IPS-NIHi11 (cell line): Measurements from ENCODE around the gene FBXO44.

ENCODE experiments used
- DNase-seq: peaks from one replicate; pipeline ENCODE4 v3.0.0; 2012; ENCODE audit warnings: mixed read lengths, low spot score

FBXO44 gene

DNA sequence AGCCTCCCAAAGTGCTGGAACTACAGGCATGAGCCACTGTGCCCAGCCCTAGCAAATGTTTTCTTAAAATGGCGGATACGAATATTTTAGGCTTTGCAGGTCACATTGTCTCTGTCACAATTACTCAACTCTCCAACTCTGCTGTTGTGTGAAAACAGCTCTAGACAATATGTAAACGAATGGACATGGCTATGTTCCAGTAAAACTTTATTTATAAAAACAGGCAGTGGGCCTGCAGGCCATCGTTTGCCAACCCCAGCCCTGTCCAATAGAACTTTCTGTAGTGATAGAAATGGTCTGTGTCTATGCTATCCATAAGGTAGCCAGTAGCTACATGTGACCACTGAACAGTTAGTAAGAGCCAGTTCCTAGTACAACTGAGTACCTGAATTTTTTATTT lies 5.1 kb downstream of the FBXO44 start:
- DNase-seq = no peak

DNA sequence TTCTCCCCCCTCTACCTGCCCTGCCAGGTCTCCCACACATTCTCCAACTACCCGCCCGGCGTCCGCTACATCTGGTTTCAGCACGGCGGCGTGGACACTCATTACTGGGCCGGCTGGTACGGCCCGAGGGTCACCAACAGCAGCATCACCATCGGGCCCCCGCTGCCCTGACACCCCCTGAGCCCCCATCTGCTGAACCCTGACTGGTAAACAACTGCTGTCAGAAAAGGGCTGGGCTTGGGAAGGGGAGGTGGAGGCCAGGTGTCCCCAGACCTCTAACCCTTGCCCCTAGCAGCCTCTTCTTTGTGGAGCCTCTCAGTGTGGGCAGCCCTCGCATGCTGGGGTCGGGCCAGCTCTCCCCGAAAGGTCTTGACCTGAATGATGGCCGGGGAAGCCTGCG lies 6.4 kb downstream of the FBXO44 start:
- no peak for DNase-seq

DNA sequence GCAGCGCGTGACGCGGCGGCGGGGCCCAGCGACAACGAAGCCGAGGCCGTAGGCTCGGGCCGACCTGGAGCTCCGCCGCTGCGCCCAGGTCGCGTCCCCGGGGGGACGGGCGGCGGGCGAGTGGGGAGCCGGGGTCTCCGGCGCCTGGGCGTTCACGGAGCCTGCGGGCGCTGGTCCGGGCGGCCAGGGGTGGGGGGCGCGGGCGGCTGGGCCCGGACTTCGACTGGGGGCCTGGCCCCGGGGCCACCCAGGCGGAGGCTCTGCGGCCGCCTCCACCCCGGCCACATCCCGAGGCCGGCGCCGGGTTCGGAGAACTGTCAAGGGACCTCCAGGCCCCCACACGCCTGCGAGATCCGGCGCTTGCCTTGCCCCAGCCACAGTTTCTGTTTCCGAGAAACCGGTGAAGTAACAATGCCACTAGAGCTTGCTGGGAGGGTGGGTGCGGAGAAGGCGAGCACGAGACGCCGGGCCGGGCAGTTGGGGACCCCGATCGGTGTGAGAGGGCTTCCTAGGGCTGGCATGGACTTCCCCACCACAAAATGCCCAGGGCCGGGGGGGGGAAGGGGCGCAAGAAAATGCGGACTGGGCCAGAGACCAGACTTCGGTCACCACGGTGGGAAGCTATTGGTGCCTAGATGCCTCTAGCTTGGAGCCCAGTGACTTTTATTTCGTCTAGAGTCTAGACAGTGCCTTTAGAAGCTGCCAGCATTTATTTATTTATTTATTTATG lies 9.8 kb downstream of the FBXO44 start:
- peak; percentile 70 for DNase-seq

DNA sequence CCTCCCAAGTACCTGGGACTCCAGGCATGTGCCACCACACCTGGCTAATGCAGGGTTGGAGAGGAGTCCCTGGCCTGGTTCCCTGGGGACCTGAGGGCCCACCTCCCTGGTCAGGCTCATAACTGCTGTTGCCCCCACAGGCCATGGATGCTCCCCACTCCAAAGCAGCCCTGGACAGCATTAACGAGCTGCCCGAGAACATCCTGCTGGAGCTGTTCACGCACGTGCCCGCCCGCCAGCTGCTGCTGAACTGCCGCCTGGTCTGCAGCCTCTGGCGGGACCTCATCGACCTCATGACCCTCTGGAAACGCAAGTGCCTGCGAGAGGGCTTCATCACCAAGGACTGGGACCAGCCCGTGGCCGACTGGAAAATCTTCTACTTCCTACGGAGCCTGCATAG lies 13.8 kb downstream of the FBXO44 start:
- DNase-seq = no peak

DNA sequence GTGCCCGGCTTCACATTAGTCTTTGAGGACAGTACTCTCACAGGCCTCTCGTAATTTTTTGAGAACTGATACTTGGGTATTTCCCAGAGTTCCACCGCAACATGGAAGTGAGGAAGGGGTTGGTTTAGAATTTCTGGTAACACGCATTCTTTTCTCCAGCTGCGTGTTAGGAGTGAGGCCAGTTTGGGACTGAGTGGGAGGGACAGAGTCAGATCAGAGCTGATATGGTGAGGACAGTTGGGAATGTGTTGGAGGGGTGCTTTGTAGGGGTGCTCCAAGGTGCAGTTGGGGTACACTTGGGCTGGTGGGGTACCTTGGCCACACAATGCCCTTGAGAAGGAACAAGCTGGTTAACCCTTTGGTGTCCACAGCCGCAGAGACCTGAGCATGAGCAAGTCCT lies 16.1 kb downstream of the FBXO44 start:
- DNase-seq = no peak

DNA sequence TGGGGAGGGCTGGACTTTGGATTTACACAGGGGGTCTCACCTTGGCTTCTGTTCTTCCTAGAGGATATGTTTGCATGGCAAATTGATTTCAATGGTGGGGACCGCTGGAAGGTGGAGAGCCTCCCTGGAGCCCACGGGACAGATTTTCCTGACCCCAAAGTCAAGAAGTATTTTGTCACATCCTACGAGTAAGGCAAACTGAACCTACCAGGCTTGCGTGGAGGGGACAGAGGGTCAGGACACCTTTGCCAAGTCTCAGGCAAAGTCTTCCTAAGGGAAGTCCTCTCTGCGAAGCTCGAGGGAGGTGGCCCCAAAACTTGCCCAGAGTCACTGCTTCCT lies 16.5 kb downstream of the FBXO44 start:
- DNase-seq = no peak

DNA sequence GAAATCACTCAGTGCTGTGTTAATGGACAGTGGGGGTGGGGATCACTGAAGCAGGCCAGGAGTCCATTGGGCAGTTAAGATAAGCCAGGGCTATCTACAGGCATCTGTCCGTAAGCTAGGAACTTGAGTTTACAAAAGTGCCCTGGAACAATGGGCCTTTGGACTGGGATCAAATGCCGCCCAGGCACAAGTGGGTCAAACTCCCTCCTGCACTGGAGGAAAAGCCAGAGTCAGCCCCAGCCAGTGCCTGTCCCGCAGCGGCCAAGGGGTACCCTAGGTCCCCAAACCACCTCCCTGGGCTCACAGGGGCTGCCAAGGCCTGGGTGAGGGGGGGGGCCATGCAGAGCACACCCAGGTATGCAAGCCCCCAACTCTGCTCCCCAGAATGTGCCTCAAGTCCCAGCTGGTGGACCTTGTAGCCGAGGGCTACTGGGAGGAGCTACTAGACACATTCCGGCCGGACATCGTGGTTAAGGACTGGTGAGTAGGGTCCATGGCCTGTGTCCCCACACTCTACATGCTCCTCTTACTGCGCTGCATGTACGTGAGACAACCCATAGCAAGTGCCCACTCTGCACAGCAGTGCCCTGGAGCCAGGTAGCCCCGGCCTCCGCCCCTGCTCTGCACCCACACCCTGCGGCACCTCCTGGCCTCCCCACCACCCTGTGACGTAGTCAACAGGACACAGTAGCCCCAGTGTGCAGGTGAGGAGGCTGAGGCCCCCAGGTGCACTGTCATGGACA lies 17.0 kb downstream of the FBXO44 start:
- no peak for DNase-seq

DNA sequence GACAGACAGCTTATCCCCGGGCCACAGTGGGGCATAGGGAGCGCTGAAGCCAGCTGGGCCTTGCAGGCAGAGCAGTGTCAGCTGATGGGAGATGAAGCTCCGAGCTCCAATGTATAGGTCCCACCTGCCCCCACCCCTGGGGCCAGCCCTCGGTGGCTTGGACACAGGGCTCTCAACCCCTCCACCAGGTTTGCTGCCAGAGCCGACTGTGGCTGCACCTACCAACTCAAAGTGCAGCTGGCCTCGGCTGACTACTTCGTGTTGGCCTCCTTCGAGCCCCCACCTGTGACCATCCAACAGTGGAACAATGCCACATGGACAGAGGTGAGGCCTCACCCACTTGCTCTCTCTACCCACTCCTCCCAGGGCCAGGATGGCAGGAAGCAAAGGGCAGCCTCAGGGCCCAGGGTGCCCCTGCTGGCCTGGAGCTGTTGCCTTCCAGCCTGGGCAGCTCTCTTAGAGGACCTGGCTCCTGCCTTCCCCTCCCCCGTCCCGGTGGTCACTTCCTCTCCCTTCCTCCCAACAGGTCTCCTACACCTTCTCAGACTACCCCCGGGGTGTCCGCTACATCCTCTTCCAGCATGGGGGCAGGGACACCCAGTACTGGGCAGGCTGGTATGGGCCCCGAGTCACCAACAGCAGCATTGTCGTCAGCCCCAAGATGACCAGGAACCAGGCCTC lies 18.6 kb downstream of the FBXO44 start:
- DNase-seq = peak; percentile 11

DNA sequence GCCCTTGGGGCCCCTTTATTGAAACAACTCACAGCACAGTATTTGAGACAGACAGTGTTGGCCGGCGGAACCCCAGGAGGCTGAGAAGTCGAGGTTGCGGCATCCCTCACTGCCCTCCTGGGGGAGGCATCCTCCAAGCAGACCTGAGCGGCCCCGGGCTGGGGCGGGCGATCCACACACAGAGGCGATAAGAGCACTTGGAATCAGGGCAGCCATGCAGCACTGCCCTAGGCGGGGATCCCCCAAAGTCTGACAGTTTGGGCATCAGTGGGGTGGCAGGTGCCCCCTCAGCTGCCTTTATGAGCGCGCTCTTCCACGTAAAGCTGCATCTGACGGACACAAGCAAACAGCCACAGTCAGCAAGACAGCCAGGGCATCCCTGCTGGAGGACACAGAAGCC lies 19.8 kb downstream of the FBXO44 start:
- no peak for DNase-seq

DNA sequence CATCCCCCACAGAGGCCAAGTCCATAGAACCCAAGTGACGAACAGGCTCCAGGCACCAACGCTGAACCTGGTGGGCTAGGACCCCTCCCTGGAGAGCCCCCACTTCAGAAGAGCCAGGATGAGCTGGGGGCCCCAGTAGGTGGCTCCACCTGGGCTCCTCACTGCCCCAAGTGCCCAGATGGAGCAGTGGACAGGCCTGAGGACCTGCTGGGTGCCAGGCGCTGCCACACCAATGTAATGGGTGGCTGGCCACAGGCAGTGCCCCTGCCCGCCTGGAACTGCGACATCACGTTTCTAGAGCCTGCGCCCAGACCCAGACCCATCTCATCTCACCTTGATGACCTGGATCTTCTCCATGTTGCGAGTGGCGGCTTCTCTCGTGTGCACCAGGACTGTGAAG lies 20.6 kb downstream of the FBXO44 start:
- DNase-seq = no peak

DNA sequence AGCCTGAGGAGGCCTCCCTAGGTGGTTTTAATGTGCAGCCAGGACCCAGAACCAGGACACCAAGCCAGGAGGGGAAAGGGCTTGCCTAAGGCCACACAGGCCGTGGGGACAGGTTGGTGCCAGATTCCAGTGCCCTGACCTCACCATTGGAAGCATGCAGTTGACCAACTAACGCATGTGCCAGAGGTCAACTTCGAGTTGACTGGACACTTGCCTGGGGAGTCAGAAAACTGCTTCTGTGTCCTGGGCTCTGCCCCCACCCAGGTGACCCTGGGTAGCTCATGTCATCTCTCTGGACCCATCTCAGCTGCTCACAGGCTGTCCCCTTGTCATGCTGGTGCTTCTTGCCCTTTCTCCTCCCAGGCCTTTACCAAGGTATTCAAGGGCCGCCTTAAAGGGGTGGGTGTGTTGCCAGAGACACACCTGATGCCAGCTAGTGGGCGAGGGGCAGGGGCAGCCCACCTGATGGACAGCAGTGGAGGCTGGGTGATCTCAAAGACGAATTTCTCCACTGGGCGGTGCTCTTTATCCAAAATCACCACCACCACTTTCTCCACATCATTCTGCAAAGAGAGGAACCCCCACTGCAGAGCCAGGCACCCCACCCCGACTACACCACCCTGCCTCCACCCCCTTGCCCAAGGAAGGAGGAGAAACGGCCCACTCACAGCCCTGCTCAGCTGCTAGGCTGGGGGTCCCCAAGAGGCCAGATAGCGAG lies 21.9 kb downstream of the FBXO44 start:
- DNase-seq = no peak

DNA sequence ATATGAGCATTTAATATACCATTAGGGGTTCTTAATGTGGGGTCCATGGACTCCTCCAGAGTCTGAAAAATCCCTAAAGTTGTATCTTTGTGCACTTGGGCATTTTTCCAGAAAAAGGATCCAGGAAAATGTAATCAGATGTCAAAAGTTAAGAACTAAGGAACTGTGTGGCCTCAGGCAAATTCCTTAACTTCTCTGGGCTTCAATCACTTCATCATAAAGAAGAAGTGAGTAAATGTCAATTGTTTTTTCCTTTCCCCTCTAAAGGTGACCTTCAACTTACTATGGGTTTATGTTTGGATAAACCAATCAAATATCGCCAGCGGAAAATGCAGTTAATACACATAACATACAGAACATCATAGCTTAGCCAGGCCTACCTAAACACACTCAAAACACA lies 23.8 kb downstream of the FBXO44 start:
- DNase-seq = no peak

DNA sequence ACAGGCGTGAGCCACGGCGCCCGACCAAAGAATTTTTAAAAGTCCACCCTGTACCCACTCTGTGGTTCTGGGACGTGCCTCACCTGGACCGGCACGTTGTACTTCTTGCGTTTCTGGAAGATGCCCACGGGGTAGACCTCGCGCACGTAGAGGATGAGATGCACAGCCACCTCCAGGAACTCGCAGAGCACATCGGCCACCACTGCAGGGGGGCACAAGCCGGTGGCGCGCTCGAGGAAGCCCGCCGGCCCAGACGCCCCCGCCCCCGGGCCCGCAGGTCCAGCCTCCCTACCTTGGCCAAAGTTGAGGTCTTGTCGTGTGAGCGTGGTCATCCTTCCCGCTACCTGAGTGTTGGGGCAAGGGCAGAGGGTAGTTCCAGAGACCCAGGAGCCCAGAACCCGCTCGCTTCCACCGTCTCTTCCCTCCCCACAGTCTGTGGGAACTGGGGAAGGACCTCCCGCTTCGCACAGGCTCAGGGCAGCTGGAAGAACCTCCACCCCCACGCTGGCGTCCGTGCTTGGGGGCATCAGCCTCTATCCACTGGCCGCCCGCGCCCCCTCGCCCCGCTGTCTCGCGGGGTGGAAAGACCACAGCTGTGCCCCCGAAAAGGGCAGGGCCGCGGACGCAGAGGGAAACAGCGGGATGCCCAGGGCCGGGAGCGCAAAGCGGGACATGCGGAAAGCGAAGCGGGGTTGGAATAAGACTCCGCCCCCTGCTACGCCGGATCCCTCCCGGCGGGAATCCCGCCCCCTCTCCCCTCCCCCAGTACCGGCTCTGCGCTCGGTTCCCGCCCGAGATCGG lies 25.8 kb downstream of the FBXO44 start:
- DNase-seq = peak; percentile 45

DNA sequence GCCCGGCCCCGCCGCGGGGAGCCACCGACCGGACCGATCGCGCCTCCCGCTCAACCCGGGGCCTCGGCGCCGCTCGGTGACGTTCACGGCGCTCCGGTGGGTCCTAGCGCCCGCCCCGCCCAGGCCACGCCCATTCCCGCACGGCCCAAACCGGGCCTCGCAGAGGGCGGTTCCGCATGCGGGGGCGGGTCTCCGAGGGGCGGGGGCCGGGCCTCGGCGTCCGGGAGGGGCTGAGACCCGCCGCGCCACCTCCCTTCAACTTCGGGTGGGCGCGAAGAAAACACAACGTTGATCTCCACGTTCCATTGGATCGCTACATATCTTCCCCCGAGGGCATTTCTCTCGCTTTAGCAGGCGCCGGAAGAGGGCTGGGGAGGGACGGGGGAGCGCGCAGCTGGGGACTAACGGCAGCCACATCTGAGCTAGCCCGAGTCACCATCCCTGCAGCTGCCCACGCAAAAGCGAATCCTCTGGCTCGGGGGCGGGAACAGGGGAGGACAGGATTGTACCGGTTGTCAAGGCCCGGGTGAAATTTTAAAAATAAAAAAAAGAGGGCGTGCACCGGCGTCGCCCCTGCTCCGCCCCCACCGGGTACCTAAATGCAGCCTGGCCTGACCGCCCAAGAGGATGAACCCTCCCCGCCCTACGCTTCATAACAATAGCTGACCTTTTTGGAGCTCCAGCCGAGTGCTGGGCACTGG lies 26.5 kb downstream of the FBXO44 start, which contains the start of gene MAD2L2:
TSS of gene MAD2L2 (minus strand) at position 78 of the 701 bp plus-strand sequence. CDS start 547 bp downstream, outside the sequence.
- DNase-seq = peak; percentile 95

DNA sequence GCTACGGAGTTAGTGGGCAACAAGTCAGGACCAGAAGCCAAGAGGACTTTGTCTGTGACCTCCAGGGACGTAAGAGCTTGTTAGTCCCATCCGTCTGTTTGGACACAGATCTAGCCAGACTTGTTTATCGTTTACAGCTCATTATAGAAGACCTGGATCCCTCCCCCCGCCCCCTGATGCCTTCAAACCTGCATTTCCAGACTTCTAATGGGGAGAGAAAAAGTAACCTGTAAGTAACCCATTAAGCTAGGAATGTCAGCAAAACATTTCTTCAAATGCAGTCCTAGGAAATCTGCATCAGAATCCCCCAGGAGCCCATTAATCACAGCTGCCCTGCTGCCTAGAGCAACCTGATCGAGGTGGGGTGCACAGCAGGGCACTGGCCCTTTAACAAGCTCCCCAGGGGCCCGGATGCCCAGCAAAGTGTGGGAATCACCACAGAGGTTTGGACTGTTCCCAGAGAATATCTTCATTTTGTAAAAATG lies 27.7 kb downstream of the FBXO44 start:
- DNase-seq = peak; percentile 49

DNA sequence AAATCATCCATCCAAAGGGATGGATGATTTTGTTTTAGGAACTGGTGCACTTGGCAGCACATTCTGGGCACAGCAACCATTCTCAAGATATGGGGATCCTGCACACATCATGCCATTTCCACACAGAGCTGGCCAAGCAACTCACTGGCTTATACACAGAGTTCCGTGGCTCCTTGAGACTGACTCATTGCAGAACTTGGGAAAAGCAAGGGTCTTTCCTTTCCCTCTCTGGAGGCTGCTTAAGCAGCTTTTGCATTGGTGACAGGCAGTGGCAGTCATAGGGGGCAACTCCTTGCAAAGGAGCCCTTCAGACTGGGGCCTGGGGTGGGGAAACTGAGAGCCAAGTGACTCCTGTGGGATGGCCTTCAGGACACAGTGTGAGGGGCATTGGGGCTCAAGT lies 28.1 kb downstream of the FBXO44 start:
- DNase-seq = no peak

DNA sequence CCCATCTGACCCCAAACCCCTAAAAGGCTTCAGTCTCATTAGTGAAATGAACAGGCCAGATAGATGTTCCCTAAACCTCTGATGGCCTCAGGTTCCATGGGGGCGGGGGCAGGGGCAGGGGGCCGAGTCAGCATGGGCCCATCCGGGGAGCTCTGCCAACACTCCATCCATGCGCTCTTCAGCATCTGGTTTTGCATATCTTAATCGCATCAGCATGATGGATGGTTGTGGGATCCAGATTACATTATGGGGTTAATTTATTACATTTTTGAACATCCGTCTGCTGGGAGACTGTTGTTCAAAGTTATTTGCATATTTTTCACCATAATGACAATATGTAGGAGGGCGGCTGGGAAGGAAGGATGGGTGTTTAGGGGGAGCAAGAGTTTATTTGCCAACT lies 29.4 kb downstream of the FBXO44 start:
- no peak for DNase-seq

DNA sequence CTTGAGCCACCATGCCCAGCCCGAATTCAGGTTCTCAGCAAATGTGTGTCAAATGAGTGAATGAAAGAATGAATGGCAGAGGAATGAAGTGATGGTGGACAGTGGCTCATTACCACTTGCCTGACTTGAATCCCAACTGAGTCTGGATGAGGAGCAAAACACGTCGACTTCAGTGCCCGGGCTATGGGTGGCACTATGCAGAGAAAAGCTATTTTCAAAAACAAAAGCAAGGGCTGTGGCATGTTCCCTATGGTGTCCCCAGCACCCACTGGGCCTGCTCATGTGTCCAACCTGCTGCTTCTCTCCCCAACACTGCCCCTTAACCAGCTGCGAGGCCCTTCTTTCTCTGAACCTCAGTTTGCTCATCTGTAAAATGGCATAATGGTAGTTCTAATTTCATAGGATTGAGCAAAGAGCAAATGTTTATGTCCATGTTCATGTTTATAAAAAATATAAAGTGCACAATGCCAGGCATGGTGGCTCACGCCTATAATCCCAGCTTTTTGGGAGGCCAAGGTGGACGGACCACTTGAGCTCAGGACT lies 30.6 kb downstream of the FBXO44 start:
- DNase-seq = no peak

DNA sequence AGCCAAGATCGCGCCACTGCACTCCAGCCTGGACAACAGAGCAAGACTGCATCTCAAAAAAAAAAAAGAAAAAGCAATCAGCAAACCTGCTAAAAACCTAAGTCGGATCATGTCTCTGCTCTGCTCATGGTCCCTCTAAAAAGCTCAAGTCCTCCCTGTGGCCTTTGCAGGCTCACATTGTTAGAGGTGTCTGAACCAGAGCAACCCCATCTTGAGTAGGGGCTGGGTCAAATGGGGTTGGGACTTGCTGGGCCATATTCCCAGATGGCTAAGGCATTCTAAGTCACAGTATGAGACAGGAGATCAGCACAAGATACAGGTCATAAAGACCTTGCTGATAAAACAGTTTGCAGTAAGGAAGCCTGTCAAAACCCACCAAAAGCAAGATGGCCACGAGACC lies 33.8 kb downstream of the FBXO44 start:
- no peak for DNase-seq
